ENCODE data around the gene RPS13.
A peak's percentile ranks its signal among the peaks of the same experiment; 100 is the strongest.
"Not testable (repeated sequence)": the region's sequence is repeated elsewhere in the genome, so short reads cannot be mapped to it uniquely, and the experiment has no call there.

RPS13 gene

DNA sequence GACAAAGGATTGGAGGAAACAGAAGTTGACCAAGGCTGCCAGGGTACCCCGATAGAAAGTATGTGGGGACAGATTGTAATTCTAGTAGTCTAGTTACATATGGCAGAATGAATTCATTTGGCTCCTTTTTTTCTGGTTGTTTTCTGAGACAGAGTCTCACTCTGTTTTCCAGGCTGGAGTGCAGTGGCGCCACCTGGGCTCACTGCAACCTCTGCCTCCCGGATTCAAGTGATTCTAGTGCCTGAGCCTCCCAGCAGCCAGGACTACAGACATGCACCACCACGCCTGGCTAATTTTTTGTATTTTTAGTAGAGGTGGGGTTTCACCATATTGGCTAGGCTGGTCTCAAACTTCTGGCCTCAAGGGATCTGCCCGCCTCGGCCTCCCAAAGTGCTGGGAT, 30.3 kb upstream of the RPS13 start:
- H3K4me2 ChIP-seq (ENCODE audit: low read length); H3K4me1 ChIP-seq (ENCODE audit: low read length); H3K4me3 ChIP-seq (ENCODE audit: low read length); H3K36me3 ChIP-seq (replicated peaks; ENCODE audit: low read depth, low read length); H2AFZ ChIP-seq (ENCODE audit: low read depth, low read length); H3K27ac ChIP-seq (ENCODE audit: low read length); H4K20me1 ChIP-seq (ENCODE audit: insufficient read depth, low read length); H3K27me3 ChIP-seq (ENCODE audit: low read depth, low read length); H3K9ac ChIP-seq (ENCODE audit: low read length); H3K79me2 ChIP-seq (ENCODE audit: low read length); H3K9me3 ChIP-seq (ENCODE audit: insufficient read depth, low read length): not testable (repeated sequence)
- TF ChIP-seq, protein P1, sequence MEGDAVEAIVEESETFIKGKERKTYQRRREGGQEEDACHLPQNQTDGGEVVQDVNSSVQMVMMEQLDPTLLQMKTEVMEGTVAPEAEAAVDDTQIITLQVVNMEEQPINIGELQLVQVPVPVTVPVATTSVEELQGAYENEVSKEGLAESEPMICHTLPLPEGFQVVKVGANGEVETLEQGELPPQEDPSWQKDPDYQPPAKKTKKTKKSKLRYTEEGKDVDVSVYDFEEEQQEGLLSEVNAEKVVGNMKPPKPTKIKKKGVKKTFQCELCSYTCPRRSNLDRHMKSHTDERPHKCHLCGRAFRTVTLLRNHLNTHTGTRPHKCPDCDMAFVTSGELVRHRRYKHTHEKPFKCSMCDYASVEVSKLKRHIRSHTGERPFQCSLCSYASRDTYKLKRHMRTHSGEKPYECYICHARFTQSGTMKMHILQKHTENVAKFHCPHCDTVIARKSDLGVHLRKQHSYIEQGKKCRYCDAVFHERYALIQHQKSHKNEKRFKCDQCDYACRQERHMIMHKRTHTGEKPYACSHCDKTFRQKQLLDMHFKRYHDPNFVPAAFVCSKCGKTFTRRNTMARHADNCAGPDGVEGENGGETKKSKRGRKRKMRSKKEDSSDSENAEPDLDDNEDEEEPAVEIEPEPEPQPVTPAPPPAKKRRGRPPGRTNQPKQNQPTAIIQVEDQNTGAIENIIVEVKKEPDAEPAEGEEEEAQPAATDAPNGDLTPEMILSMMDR (IDR thresholded peaks at IDR 0.05; ENCODE audit: low read depth, low read length) = peak; percentile 18; the same call in 1 of the 2 replicates

DNA sequence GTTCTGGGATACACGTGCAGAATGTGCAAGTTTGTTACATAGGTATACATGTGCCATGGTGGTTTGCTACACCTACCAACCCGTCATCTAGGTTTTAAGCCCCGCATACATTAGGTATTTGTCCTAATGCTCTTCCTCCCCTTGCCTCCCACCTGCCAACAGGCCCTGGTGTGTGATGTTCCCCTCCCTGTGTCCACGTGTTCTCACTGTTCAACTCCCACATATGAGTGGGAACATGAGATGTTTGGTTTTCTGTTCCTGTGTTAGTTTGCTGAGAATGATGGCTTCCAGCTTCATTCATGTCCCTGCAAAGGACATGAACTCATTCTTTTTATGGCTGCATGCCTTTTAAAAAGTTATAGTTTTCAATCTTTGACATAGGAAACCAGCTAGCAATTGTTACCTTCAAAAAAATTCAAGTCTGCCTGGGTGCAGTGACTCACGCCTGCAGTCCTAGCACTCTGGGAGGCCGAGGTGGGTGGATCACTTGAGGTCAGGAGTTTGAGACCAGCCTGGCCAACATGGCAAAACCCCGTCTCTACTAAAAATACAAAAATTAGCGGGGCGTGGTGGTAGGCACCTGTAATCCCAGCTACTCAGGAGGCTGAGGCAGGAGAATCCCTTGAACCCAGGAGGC, 28.1 kb upstream of the RPS13 start:
- H3K79me2 ChIP-seq (ENCODE audit: low read length); H3K36me3 ChIP-seq (replicated peaks; ENCODE audit: low read depth, low read length); H3K4me3 ChIP-seq (ENCODE audit: low read length); H2AFZ ChIP-seq (ENCODE audit: low read depth, low read length); H3K9ac ChIP-seq (ENCODE audit: low read length); H4K20me1 ChIP-seq (ENCODE audit: insufficient read depth, low read length); H3K4me2 ChIP-seq (ENCODE audit: low read length); H3K27ac ChIP-seq (ENCODE audit: low read length); H3K9me3 ChIP-seq (ENCODE audit: insufficient read depth, low read length); H3K4me1 ChIP-seq (ENCODE audit: low read length); H3K27me3 ChIP-seq (ENCODE audit: low read depth, low read length): not testable (repeated sequence)

DNA sequence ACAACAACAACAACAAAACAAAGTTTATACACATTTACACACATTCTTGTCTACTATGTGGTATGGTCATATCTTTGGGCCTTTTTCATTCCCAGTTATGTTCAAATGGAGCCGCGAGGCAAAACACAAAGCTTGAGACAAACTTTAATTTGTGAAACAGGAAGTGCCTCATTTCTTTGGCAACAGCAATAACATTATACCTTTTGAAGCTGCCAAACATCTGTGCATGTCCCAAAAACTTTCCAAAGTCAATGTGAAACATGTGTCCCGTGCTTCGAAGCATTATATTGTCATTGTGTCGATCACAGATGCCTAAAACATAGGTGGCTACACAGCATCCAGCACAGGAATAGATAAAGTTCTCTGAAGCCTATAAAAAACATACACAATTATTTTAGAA, 25.0 kb upstream of the RPS13 start:
- Histone ChIP-seq H3K4me2 (ENCODE audit: low read length) (no peak overlapping the region), H3K4me1 (ENCODE audit: low read length) (peaks cover 7% of the 10 kb centered on the region), H2AFZ (ENCODE audit: low read depth, low read length) (no peak overlapping the region), H3K9ac (ENCODE audit: low read length) (no peak overlapping the region), H3K9me3 (ENCODE audit: insufficient read depth, low read length) (no peaks in the 10 kb centered on the region), H3K79me2 (ENCODE audit: low read length) (no peaks in the 10 kb centered on the region), H3K36me3 (replicated peaks; ENCODE audit: low read depth, low read length) (peaks cover 21% of the 10 kb centered on the region), H3K4me3 (ENCODE audit: low read length) (no peak overlapping the region), H3K27ac (ENCODE audit: low read length) (no peak overlapping the region), H3K27me3 (ENCODE audit: low read depth, low read length) (no peaks in the 10 kb centered on the region), H4K20me1 (ENCODE audit: insufficient read depth, low read length) (no peaks in the 10 kb centered on the region)
- TF ChIP-seq EZH2phosphoT487 (IDR thresholded peaks at IDR 0.05; ENCODE audit: low read depth) = no peak
- TF ChIP-seq, protein P1 (IDR thresholded peaks at IDR 0.05; ENCODE audit: low read depth, low read length) = no peak

DNA sequence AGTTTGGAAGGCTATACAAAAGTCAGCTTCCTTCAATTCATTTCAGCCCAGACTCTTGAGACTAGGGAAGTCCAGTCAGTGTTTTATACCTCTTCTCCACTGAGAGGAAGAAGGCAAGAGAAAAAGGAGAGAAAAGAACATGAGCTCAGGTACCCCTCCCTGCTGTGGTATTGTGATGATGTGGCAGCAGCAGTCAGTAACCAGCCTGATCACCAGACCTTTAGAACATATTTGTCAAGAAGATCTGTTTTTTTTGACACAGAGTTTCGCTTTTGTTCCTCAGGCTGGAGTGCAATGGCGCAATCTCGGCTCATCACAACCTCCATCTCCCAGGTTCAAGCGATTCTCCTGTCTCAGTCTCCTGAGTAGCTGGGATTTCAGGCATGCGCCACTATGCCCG, 21.2 kb upstream of the RPS13 start:
- H3K9ac ChIP-seq (ENCODE audit: low read length) = no peak overlapping the region
- no peak overlapping the region for H2AFZ ChIP-seq (ENCODE audit: low read depth, low read length)
- TF ChIP-seq, protein P1 (IDR thresholded peaks at IDR 0.05; ENCODE audit: low read depth, low read length) = no peak
- no peak for TF ChIP-seq EZH2phosphoT487 (IDR thresholded peaks at IDR 0.05; ENCODE audit: low read depth)
- no peak overlapping the region for H3K27ac ChIP-seq (ENCODE audit: low read length)
- peaks cover 7% of the 10 kb centered on the region for H3K4me1 ChIP-seq (ENCODE audit: low read length)
- H3K27me3 ChIP-seq (ENCODE audit: low read depth, low read length) = no peaks in the 10 kb centered on the region
- H3K4me2 ChIP-seq (ENCODE audit: low read length) = no peak overlapping the region
- no peaks in the 10 kb centered on the region for H3K9me3 ChIP-seq (ENCODE audit: insufficient read depth, low read length)
- no peaks in the 10 kb centered on the region for H3K79me2 ChIP-seq (ENCODE audit: low read length)
- peaks cover 23% of the 10 kb centered on the region for H3K36me3 ChIP-seq (replicated peaks; ENCODE audit: low read depth, low read length)
- no peaks in the 10 kb centered on the region for H4K20me1 ChIP-seq (ENCODE audit: insufficient read depth, low read length)
- no peak overlapping the region for H3K4me3 ChIP-seq (ENCODE audit: low read length)

DNA sequence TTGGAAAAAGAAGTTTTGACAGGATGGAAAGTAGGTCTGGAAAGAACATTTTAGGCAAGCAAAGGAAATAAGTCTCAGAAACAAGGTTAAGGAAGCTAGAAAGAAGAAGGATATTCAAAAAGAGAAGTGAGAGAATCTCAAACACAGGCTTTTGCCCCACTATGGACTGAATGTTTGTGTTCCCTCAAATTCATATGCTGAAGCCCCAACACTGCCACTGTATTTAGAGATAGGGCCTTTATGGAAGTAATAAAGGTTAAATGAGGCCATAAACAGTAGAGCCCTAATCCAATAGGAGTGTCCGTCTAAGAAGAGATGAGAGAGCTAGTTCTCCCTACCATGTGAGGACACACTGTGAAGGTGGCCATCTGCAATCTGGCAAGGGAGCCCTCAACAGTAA, 20.6 kb upstream of the RPS13 start:
- no peaks in the 10 kb centered on the region for H3K27me3 ChIP-seq (ENCODE audit: low read depth, low read length)
- H3K4me1 ChIP-seq (ENCODE audit: low read length) = peaks cover 7% of the 10 kb centered on the region
- no peak overlapping the region for H2AFZ ChIP-seq (ENCODE audit: low read depth, low read length)
- no peaks in the 10 kb centered on the region for H4K20me1 ChIP-seq (ENCODE audit: insufficient read depth, low read length)
- peaks cover 23% of the 10 kb centered on the region for H3K36me3 ChIP-seq (replicated peaks; ENCODE audit: low read depth, low read length)
- H3K4me2 ChIP-seq (ENCODE audit: low read length) = no peak overlapping the region
- H3K4me3 ChIP-seq (ENCODE audit: low read length) = no peak overlapping the region
- H3K9me3 ChIP-seq (ENCODE audit: insufficient read depth, low read length) = no peaks in the 10 kb centered on the region
- H3K9ac ChIP-seq (ENCODE audit: low read length) = no peak overlapping the region
- H3K27ac ChIP-seq (ENCODE audit: low read length) = no peak overlapping the region
- H3K79me2 ChIP-seq (ENCODE audit: low read length) = no peaks in the 10 kb centered on the region
- no peak for TF ChIP-seq EZH2phosphoT487 (IDR thresholded peaks at IDR 0.05; ENCODE audit: low read depth)
- TF ChIP-seq, protein P1 (IDR thresholded peaks at IDR 0.05; ENCODE audit: low read depth, low read length) = no peak

DNA sequence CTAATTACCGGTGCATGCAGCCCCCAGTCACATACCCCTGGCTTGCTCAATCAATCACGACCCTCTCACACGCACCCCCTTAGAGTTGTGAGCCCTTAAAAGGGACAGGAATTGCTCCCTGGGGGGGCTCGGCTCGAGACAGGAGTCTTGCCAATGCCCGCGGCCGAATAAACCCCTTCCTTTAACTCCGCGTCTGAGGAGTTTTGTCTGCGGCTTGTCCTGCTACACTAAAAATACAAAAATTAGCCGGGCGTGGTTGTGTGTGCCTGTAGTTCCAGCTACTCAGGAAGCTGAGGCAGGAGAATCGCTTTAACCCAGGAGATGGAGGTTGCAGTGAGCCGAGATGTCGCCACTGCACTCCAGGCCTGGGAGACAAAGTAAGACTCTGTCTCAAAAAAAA, 8.5 kb upstream of the RPS13 start:
- not testable (repeated sequence) for H2AFZ ChIP-seq (ENCODE audit: low read depth, low read length); H4K20me1 ChIP-seq (ENCODE audit: insufficient read depth, low read length); H3K27ac ChIP-seq (ENCODE audit: low read length); H3K9ac ChIP-seq (ENCODE audit: low read length); H3K9me3 ChIP-seq (ENCODE audit: insufficient read depth, low read length); H3K4me3 ChIP-seq (ENCODE audit: low read length); H3K27me3 ChIP-seq (ENCODE audit: low read depth, low read length); H3K79me2 ChIP-seq (ENCODE audit: low read length); H3K4me1 ChIP-seq (ENCODE audit: low read length); H3K4me2 ChIP-seq (ENCODE audit: low read length)
- peaks cover 14% of the 10 kb centered on the region for H3K36me3 ChIP-seq (replicated peaks; ENCODE audit: low read depth, low read length)
